Measurements from ENCODE around the gene CCDC157.

DNA sequence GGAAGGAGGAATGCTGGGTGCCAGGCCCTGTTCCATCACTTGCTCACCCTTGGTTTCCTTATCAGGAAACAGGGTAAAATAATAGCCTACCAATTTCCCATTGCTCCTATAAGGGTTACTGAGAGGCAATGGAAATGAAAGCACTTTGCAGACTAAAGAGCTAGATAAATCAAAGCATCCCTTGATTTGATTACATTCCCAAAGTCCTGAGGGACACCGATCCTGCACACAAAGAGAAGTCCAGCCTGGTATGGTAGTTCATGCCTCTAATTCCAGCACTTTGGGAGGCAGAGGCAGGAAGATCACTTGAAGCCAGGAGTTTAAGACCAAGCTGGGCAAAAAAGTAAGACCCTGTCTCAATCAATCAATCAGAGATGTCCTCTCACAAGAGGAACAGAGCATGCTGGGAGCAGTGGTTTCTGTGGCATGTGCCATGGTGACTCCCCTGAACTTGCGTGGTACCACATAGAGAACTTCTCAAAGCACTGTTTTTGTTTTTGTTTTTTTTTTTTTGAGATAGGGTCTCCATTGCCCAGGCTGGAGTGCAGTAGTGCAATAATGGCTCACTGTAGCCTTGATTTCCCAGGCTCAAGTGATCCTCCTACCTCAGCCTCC, 40.7 kb upstream of the CCDC157 start:
- TF ChIP-seq CTCF (conservative IDR thresholded peaks at IDR 0.05; ENCODE audit: low read depth, low read length): no peak
- no peak for TF ChIP-seq EZH2 (IDR thresholded peaks at IDR 0.05; ENCODE audit: low read length, unreplicated experiment)
- TF ChIP-seq EZH2phosphoT487 (IDR thresholded peaks at IDR 0.05; ENCODE audit: borderline replicate concordance, low read length): no peak

Measured in PC-3 (cell line).